Aorta (tissue), 5 donors: Measurements from ENCODE around the gene MAT2A. TPM values are rescaled to one million over a fixed set of nuclear protein-coding genes. Genes with fewer than 3 reads are reported as not detected.

Source experiments
- ATAC-seq: fragments of 200-7000 bp; cut with Tn5 transposase; one replicate; pipeline ENCODE4 v1.9.1; 2022; ENCODE audit warnings: moderate library complexity; ENCODE audit not compliant: low FRiP score
- DNase-seq, 2 donors: peaks; one replicate each; pipeline ENCODE4 v3.0.0-alpha.2; 2020
- H3K27ac ChIP-seq, 2 donors: one replicate each; pipeline ENCODE4 v1.5.1; 2013; ENCODE audit warnings: low read length in 2 of 2, mild to moderate bottlenecking in 2 of 2, moderate library complexity in 2 of 2, control low read depth in 1 of 2, inconsistent platforms in 1 of 2, low read depth in 1 of 2
- H3K27me3 ChIP-seq, 2 donors: one replicate each; pipeline ENCODE4 v1.6.1; 2013; ENCODE audit warnings: control low read depth in 1 of 2, low read length in 1 of 2, mild to moderate bottlenecking in 1 of 2, moderate library complexity in 1 of 2; ENCODE audit not compliant: insufficient read depth in 2 of 2, control insufficient read depth in 1 of 2
- H3K36me3 ChIP-seq, 2 donors: one replicate each; pipeline ENCODE4 v1.6.1; 2013; ENCODE audit warnings: control low read depth in 1 of 2, low read length in 1 of 2, mild to moderate bottlenecking in 1 of 2; ENCODE audit not compliant: insufficient read depth in 2 of 2, control insufficient read depth in 1 of 2
- H3K4me1 ChIP-seq, 2 donors: one replicate each; pipeline ENCODE4 v1.6.1; 2013; ENCODE audit warnings: low read length in 2 of 2, control low read depth in 1 of 2, mild to moderate bottlenecking in 1 of 2, moderate library complexity in 1 of 2; ENCODE audit not compliant: insufficient read depth in 2 of 2, control insufficient read depth in 1 of 2
- H3K4me3 ChIP-seq, 2 donors: one replicate each; pipeline ENCODE4 v1.5.1; 2013; ENCODE audit warnings: low read length in 2 of 2, control low read depth in 1 of 2, mild to moderate bottlenecking in 1 of 2
- H3K9me3 ChIP-seq: one replicate; pipeline ENCODE4 v1.6.1; 2013; ENCODE audit warnings: mild to moderate bottlenecking, low read length; ENCODE audit not compliant: control insufficient read depth
- WGBS, 2 donors: extraction: QIAGEN DNeasy Blood & Tissue Kit; methylation state at CpG; one replicate each; pipeline ENCODE4 v1.1.7; 2013; 5-methylcytosine and 5-hydroxymethylcytosine counted together
- intact Hi-C, 2 donors: fragments of 100-400 bp; cut with DNase I; formaldehyde crosslinking; loops; one replicate each; pipeline versions ENCODE4 v1.14.2 to v1.15.0; 2022
- polyA plus RNA-seq, 2 donors: library from polyadenylated mRNA; stranded (reverse); fragments of 200-250 nt; gene quantifications; one replicate each; pipeline ENCODE4 v1.2.3, GENCODE V29; 2013
- total RNA-seq, 2 donors: library from RNA; stranded (reverse); fragmentation: NEBNext Ultra II Directional; extraction: Animal tissue kit (Norgen Biotek cat#: 25700); gene quantifications; one replicate each; pipeline ENCODE4 v1.2.1, GENCODE V29; 2021
- donor health status: healthy with polysubstance abuse.
- donor health status: Bipolar disorder and iron deficiency.
- donor health status: DM: no; HTN: no; CAD: no.
- donor health status: DM: no; HTN: no; CAD: no.
- donor health status: DM: yes; HTN: yes; CAD: no.

Gene MAT2A
- total and polyA plus RNA-seq, 4 donors = 48.8 to 397 (median 180) TPM

DNA sequence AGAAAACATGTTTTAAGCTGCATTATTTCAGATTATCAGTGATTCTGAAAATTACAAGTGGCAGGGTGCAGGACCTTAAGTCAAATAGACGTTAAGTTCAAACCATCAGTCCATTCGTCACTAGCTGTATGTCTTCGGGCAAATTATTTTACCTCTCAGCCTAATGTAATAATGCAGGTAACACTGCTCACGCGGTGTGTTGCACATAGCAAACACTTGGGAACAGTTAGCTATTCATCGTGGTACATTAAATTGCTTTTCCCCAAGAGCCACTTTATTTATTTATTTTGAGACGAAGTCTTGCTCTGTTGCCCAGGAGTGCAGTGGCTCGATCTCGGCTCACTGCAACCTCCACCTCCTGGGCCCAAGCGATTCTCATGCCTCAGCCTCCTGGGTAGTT is 10.1 kb downstream of the MAT2A start:
- 82 to 85% methylated on average over 10 of the region's 10 CpGs for WGBS, 2 donors
- no peaks in the 10 kb centered on the region for H3K4me1 ChIP-seq
- ATAC-seq (no peak), DNase-seq (no peak)
- H3K4me3 ChIP-seq = no peak overlapping the region
- intact Hi-C loops = no loop called here
- no peak overlapping the region for H3K27ac ChIP-seq
- H3K36me3 ChIP-seq = peaks cover 4 to 11% of the 10 kb centered on the region in 2 donors
- H3K27me3 ChIP-seq = no peaks in the 10 kb centered on the region
- no peaks in the 10 kb centered on the region for H3K9me3 ChIP-seq

DNA sequence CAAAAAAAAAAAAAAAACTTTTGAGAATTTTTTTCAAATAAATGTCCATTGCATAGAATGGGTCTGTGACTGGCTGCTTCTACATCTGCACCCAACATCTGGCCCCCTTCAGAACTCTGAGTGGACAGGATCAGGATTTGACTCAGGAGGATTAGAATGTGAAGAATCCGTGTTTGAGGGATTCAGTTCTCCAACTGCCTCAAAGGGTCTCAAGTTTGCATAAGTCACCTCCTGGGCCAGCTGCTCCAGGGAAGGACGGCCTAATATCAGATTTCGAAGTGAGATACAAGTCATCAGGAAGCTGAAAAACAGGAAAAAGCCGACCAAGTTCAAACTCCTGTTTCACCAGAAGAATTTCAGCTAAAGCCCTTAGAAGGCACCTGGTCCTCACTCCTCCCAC is 10.9 kb downstream of the MAT2A start:
- ATAC-seq = no peak
- DNase-seq = no peak
- intact Hi-C loops = no loop called here

DNA sequence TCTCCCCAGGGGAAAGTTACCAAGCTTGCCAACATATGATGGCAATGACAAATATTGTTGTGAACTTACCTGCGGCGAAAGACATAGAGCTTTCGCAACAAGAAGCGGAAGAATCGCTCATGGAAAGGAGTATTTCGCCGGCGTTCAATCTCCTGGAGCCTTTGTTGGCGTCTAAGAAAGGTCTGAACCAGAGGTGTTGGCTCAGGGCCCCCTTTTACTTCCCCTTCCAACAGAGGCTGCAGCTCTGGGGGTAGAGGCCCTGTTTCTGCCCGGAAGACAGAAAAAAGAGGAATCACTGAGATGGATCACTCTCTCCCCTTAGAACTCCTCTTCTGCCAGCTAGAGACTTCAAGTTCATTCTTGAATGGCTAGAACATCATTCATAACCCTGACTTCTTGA is 11.5 kb downstream of the MAT2A start:
- no peaks in the 10 kb centered on the region for H3K9me3 ChIP-seq
- no peak overlapping the region for H3K4me3 ChIP-seq
- WGBS, 2 donors = 87 to 90% methylated on average over 10 of the region's 10 CpGs
- no peaks in the 10 kb centered on the region for H3K27me3 ChIP-seq
- no peaks in the 10 kb centered on the region for H3K4me1 ChIP-seq
- intact Hi-C loops = no loop called here
- DNase-seq = peak in 1 of 2 donors; percentile 55
- no peak overlapping the region for H3K27ac ChIP-seq
- no peak for ATAC-seq
- H3K36me3 ChIP-seq = peaks cover 7 to 12% of the 10 kb centered on the region in 2 donors

More for the DNA sequence above, 10.9 kb downstream of the MAT2A start:
- no peaks in the 10 kb centered on the region for H3K9me3 ChIP-seq
- H3K27me3 ChIP-seq = no peaks in the 10 kb centered on the region
- peak overlapping the region in 1 of 2 donors; percentile 28 for H3K27ac ChIP-seq
- H3K36me3 ChIP-seq = peaks cover 4 to 11% of the 10 kb centered on the region in 2 donors
- WGBS, 2 donors = 59 to 66% methylated on average over 4 of the region's 4 CpGs
- H3K4me3 ChIP-seq = no peak overlapping the region
- H3K4me1 ChIP-seq = no peaks in the 10 kb centered on the region

DNA sequence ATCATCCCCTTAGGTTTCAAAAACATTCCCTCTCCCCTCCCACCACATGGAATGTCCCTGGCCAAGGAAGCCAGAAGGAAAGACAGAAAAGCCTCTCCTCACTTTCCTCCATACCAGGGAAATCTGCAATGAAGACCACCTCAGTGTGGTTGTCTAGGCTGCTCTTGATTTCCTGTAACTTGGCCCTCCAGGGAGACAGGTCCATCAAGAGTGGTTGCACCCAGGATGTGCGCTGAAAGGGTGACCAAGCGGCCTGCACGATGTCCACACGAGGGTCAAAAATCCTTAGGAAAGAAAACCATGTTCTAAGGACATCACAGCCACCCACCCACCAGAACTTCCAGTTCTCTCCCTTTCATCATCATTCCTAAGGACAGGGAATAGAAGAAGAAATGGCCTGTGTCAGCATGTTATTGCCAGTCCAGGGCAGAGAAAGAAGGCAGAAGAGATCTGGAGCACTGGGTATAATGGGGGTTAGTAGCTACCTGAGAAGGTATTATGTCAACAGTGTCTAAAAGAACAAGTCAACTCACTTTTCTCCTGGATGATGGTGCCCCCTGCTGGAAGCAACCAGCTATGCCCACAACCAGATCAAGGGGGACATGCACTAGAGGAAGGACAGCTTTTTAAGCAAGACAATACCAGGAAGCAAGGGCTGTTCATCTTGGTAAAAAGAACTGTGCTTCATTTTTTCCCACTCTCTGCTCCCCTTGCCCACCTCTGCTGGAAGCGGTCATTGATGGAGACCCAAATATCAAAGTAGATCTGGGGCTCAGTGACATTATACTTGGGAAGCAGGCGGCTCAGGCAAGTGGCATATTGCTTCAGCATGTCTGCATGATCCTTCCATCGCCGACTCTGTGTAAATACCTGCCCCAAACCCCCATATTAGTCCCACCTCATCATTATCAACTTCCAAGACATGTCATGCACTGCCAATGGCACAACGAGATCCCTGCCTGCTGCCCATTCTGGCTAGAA is 13.0 kb downstream of the MAT2A start:
- intact Hi-C loops = loop anchor here (1.0 kb wide), 2 partner anchors 131 to 132 kb away; no protein-coding TSS in a partner anchor
- H3K4me3 ChIP-seq = no peak overlapping the region
- H3K27ac ChIP-seq = no peak overlapping the region
- peak; percentile 84 to 90 for DNase-seq
- H3K27me3 ChIP-seq = no peaks in the 10 kb centered on the region
- H3K36me3 ChIP-seq = peaks cover 12 to 13% of the 10 kb centered on the region in 2 donors
- no peaks in the 10 kb centered on the region for H3K9me3 ChIP-seq
- WGBS, 2 donors = 71 to 73% methylated on average over 9 of the region's 9 CpGs
- no peaks in the 10 kb centered on the region for H3K4me1 ChIP-seq
- peak; percentile 77 for ATAC-seq

DNA sequence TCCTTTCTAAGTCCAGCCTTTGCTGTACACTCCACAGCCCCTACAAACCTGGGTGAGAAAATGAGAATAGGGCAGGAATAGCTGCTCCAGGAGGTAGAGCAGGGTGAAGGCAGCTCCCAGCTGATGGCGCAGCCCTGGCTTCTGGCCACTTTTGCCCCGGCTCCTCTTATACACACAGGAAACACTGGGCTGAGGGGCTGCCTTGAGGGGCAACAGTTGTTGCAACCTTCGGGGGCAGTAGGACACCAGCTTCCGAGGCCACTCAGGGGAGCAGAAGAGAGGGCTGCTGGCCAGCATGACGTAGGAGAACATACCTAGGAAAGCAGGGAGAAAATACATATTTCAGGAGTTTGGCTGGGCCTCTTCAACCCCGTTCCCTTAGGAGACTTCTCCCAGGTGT is 14.2 kb downstream of the MAT2A start:
- ATAC-seq (no peak), DNase-seq (no peak)
- H3K27ac ChIP-seq = no peak overlapping the region
- 74 to 81% methylated on average over 6 of the region's 6 CpGs for WGBS, 2 donors
- intact Hi-C loops = no loop called here
- no peak overlapping the region for H3K4me3 ChIP-seq
- peaks cover 12 to 13% of the 10 kb centered on the region in 2 donors for H3K36me3 ChIP-seq
- H3K9me3 ChIP-seq = no peaks in the 10 kb centered on the region
- H3K4me1 ChIP-seq = no peaks in the 10 kb centered on the region
- no peaks in the 10 kb centered on the region for H3K27me3 ChIP-seq

DNA sequence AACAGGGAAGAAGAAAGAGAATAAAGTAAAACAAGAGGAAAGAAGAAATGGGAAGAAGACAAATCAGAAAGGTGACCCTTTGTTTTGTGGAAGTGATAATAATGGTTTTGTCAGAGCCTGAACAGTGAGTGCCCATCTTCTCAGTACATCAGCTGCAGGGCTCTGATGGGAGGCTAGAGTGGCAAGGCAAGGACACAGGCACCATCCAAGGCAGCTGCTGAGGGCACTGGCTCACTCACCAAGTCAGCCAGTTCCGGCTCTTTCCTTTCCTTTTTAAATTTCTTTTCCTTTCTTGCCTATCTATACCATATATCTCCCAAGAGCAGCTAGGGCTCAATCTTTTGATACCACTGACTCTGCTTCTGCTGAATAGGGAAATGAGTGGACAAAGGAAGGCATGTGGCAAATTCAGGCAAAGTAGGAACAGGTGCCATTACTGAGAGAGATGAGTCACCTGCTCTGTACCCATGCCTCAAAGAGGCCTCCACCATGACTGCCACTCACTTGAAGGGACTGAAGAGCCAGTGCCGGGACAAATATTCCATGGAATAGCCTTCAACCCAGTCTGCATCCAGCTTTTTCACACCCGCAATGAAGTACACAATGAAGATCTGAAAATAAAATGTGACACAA is 16.1 kb downstream of the MAT2A start:
- intact Hi-C loops = no loop called here
- 89 to 90% methylated on average over 3 of the region's 3 CpGs for whole genome bisulfite sequencing, 2 donors
- H3K27ac ChIP-seq = no peak overlapping the region
- H3K9me3 ChIP-seq = no peaks in the 10 kb centered on the region
- ATAC-seq (no peak), DNase-seq (no peak)
- H3K27me3 ChIP-seq = no peaks in the 10 kb centered on the region
- H3K4me1 ChIP-seq = no peaks in the 10 kb centered on the region
- H3K36me3 ChIP-seq = peaks cover 12 to 13% of the 10 kb centered on the region in 2 donors
- no peak overlapping the region for H3K4me3 ChIP-seq

DNA sequence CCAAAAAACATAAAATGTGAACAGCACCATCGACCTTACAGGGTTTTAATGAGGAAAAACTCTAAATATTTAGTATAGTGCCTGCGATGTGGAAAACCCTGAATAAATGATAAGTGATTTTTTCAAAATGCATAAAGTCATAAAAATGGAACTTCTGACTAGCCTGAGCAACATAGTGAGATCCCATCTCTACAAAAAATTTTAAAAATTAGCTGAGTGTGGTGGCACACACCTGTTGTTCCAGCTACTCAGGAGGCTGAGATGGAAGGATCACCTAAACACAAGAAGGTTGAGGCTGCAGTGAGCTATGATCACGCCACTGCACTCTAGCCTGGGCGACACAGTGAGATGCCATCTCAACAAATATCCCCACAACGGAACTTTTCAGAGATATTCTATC is 18.2 kb downstream of the MAT2A start:
- Histone ChIP-seq H3K27ac (no peak overlapping the region), H3K4me1 (no peaks in the 10 kb centered on the region), H3K27me3 (no peaks in the 10 kb centered on the region), H3K9me3 (no peaks in the 10 kb centered on the region), H3K4me3 (no peak overlapping the region), H3K36me3 (peaks cover 8 to 9% of the 10 kb centered on the region in 2 donors)
- DNase-seq (no peak), ATAC-seq (no peak)
- intact Hi-C loops = no loop called here
- WGBS, 2 donors = 94 to 95% methylated on average over 5 of the region's 5 CpGs

DNA sequence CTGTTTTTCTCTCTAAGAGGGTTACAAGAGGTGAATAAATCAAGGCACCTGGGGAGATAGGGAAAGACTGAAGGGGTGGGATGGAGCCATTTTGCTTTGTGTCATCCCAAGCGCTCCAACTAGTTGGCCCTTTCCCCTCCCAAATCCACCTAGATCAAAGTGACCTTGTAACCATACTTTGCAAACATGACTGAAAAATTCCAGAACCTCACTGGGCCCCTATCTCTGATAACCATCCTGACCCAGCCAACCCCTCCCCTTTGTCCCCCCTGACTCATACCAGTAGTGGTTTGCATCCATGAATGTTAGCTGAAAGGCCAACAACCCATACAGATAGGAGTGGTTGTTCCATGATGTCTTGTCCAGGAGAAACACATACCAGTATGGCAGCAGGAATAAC is 19.2 kb downstream of the MAT2A start:
- WGBS, 2 donors = 100% methylated on average over 1 of the region's 1 CpG
- DNase-seq (no peak), ATAC-seq (no peak)
- Histone ChIP-seq H3K27ac (no peak overlapping the region), H3K4me3 (no peak overlapping the region), H3K9me3 (no peaks in the 10 kb centered on the region), H3K27me3 (no peaks in the 10 kb centered on the region), H3K4me1 (no peaks in the 10 kb centered on the region), H3K36me3 (peaks cover 3 to 8% of the 10 kb centered on the region in 2 donors)
- intact Hi-C loops = no loop called here
